Gastrocnemius medialis (tissue), 4 donors: ENCODE data around the gene PIK3R3. TPM values are rescaled to one million over a fixed set of nuclear protein-coding genes. Genes with fewer than 3 reads are reported as not detected.
A peak's percentile ranks its signal among the peaks of the same experiment; 100 is the strongest.

Experiments
- ATAC-seq, 2 donors: fragments of 150-250 bp; one replicate each; pipeline ENCODE4 v1.9.1; 2016
- DNase-seq, 2 donors: peaks; one replicate each; pipeline ENCODE4 v3.0.0-alpha.2; 2019
- H3K27ac ChIP-seq, 4 donors: fragments of 200-600 bp; sonication (generic); 1 replicate in 1 of 4; 2 replicates in 3 of 4; pipeline ENCODE4 v1.5.1; 2016 to 2018; ENCODE audit warnings: mild to moderate bottlenecking in 2 of 4, moderate library complexity in 1 of 4
- H3K27me3 ChIP-seq, 3 donors: fragments of 200-600 bp; sonication (generic) in 2 of 3; 1 replicate in 1 of 3; 2 replicates in 2 of 3; pipeline versions ENCODE4 v1.5.1 to v1.6.0; 2016 to 2019; ENCODE audit warnings: mild to moderate bottlenecking in 1 of 3, moderate library complexity in 1 of 3
- H3K36me3 ChIP-seq, 2 donors: fragments of 200-600 bp; sonication (generic) in 1 of 2; one replicate each; pipeline ENCODE4 v1.5.1; 2017 to 2018
- H3K4me1 ChIP-seq, 2 donors: fragments of 200-600 bp; sonication (generic) in 1 of 2; one replicate each; pipeline ENCODE4 v1.5.1; 2016 to 2017; ENCODE audit warnings: mild to moderate bottlenecking in 2 of 2
- H3K4me3 ChIP-seq, 4 donors: fragments of 200-600 bp; sonication (generic) in 3 of 4; 1 replicate in 1 of 4; 2 replicates in 3 of 4; pipeline ENCODE4 v1.5.1; 2016 to 2019; ENCODE audit warnings: mild to moderate bottlenecking in 2 of 4
- H3K9me3 ChIP-seq, 3 donors: fragments of 200-600 bp; sonication (generic) in 2 of 3; 1 replicate in 1 of 3; 2 replicates in 2 of 3; pipeline ENCODE4 v1.5.1; 2016 to 2019
- CTCF ChIP-seq, 5 experiments: fragments of 450-650 bp in 3 of 5; fragments of 200-600 bp in 2 of 5; sonication (generic) in 2 of 5; IDR thresholded peaks in 4 of 5; conservative IDR thresholded peaks in 1 of 5; 1 replicate in 4 of 5; 2 replicates in 1 of 5; pipeline ENCODE4 v1.5.1; 2016 to 2019; ENCODE audit warnings: antibody characterized with exemption in 5 of 5, mild to moderate bottlenecking in 3 of 5, moderate library complexity in 3 of 5
- POLR2A ChIP-seq, 2 donors: fragments of 450-650 bp; IDR thresholded peaks; one replicate each; pipeline ENCODE4 v1.6.1; 2017; ENCODE audit warnings: antibody characterized with exemption in 2 of 2, mild to moderate bottlenecking in 2 of 2, moderate library complexity in 2 of 2
- in situ Hi-C, 4 donors: fragments of 200-750 bp; cut with MboI; loops; one replicate each; pipeline versions ENCODE4 v1.15.0 to v1.8.0; 2017; ENCODE audit warnings: low sequenced_read_pairs in 4 of 4
- intact Hi-C: fragments of 100-400 bp; cut with DNase I; formaldehyde crosslinking; loops from one replicate; pipeline ENCODE4 v1.15.1; 2023; ENCODE audit warnings: low total_unique reads
- total RNA-seq, 4 donors: library from RNA; depleted of rRNA; stranded (reverse); fragments of >200 nt; gene quantifications; one replicate each; pipeline versions ENCODE4 v1.1.0 to v1.2.3, GENCODE V29; 2016

PIK3R3 gene
- total RNA-seq, 4 donors from 2014 or later: 12.1 to 23.8 (median 15.9) TPM

GRCh38 chr1:46056325-46056724 lies 76.1 kb downstream of the PIK3R3 start:
- intact Hi-C loops (no loop called here), in situ Hi-C loops (no loop called here)
- peaks cover 0 to 2% of the 10 kb centered on the region in 2 donors for H3K36me3 ChIP-seq
- ATAC-seq (no peak), DNase-seq (no peak)
- no peaks in the 10 kb centered on the region for H3K4me1 ChIP-seq
- no peak overlapping the region for H3K27ac ChIP-seq
- no peak overlapping the region for H3K4me3 ChIP-seq
- no peaks in the 10 kb centered on the region for H3K9me3 ChIP-seq
- H3K27me3 ChIP-seq: no peaks in the 10 kb centered on the region
- TF ChIP-seq CTCF (IDR thresholded peaks at IDR 0.05 in 4 of 5, conservative IDR thresholded peaks at IDR 0.05 in 1 of 5) (no peak), POLR2A (IDR thresholded peaks at IDR 0.05) (no peak)

- no peaks in the 10 kb centered on the region for H3K27me3 ChIP-seq
- in situ Hi-C loops (no loop called here), intact Hi-C loops (no loop called here)
- H3K9me3 ChIP-seq: no peaks in the 10 kb centered on the region
- no peaks in the 10 kb centered on the region for H3K36me3 ChIP-seq
- H3K4me1 ChIP-seq: no peaks in the 10 kb centered on the region
- DNase-seq: no peak
- TF ChIP-seq POLR2A (IDR thresholded peaks at IDR 0.05) (no peak), CTCF (IDR thresholded peaks at IDR 0.05 in 4 of 5, conservative IDR thresholded peaks at IDR 0.05 in 1 of 5) (no peak)
- no peak overlapping the region for H3K4me3 ChIP-seq
- no peak overlapping the region for H3K27ac ChIP-seq
- ATAC-seq: no peak
Measured at GRCh38 chr1:46053734-46054133, 78.7 kb downstream of the PIK3R3 start.

GRCh38 chr1:46044116-46044515 lies 88.3 kb downstream of the PIK3R3 start:
- intact Hi-C loops (no loop called here), in situ Hi-C loops (no loop called here)
- Histone ChIP-seq H3K27ac (no peak overlapping the region), H3K9me3 (no peaks in the 10 kb centered on the region), H3K4me3 (no peak overlapping the region), H3K4me1 (peaks cover 33 to 41% of the 10 kb centered on the region in 2 donors), H3K36me3 (no peaks in the 10 kb centered on the region), H3K27me3 (no peaks in the 10 kb centered on the region)
- DNase-seq (no peak), ATAC-seq (no peak)
- TF ChIP-seq CTCF (IDR thresholded peaks at IDR 0.05 in 4 of 5, conservative IDR thresholded peaks at IDR 0.05 in 1 of 5) (no peak), POLR2A (IDR thresholded peaks at IDR 0.05) (no peak)

GRCh38 chr1:46043458-46044017 lies 88.9 kb downstream of the PIK3R3 start:
- no peak for ATAC-seq
- H3K9me3 ChIP-seq: no peaks in the 10 kb centered on the region
- intact Hi-C loops: no loop called here
- DNase-seq: no peak
- no peaks in the 10 kb centered on the region for H3K36me3 ChIP-seq
- H3K27ac ChIP-seq: no peak overlapping the region
- in situ Hi-C loops: no loop called here
- peaks cover 36 to 46% of the 10 kb centered on the region in 2 donors for H3K4me1 ChIP-seq
- no peak for TF ChIP-seq CTCF (IDR thresholded peaks at IDR 0.05 in 4 of 5, conservative IDR thresholded peaks at IDR 0.05 in 1 of 5)
- TF ChIP-seq POLR2A (IDR thresholded peaks at IDR 0.05): no peak
- no peaks in the 10 kb centered on the region for H3K27me3 ChIP-seq
- H3K4me3 ChIP-seq: no peak overlapping the region

- TF ChIP-seq POLR2A (IDR thresholded peaks at IDR 0.05) (no peak), CTCF (IDR thresholded peaks at IDR 0.05 in 4 of 5, conservative IDR thresholded peaks at IDR 0.05 in 1 of 5) (no peak)
- peak; percentile 40 to 48 for ATAC-seq
- peak in 1 of 2 donors; percentile 32 for DNase-seq
- Histone ChIP-seq H3K4me3 (no peak overlapping the region), H3K27me3 (no peaks in the 10 kb centered on the region), H3K4me1 (peaks cover 40 to 59% of the 10 kb centered on the region in 2 donors), H3K9me3 (no peaks in the 10 kb centered on the region), H3K27ac (peak overlapping the region; percentile 29 to 79 (median 68)), H3K36me3 (no peaks in the 10 kb centered on the region)
- intact Hi-C loops (no loop called here), in situ Hi-C loops (no loop called here)
Measured at GRCh38 chr1:46041974-46042373, 90.5 kb downstream of the PIK3R3 start.
